ENCODE data around the gene MIDN.

GRCh38 chr19:1284979-1285736 is 36.8 kb downstream of the MIDN start:
- TF ChIP-seq CTCF (IDR thresholded peaks at IDR 0.05) (no peak), POLR2AphosphoS5 (IDR thresholded peaks at IDR 0.05; ENCODE audit: low read depth, low read length) (no peak), REST (IDR thresholded peaks at IDR 0.05; ENCODE audit: insufficient read depth in 1 of 2, low read depth in 2 of 2, low read length in 1 of 2) (no peak), TCF7L2 (IDR thresholded peaks at IDR 0.05; ENCODE audit: low read depth, low read length) (no peak), SIN3A (IDR thresholded peaks at IDR 0.05; ENCODE audit: borderline replicate concordance, insufficient read depth, low read depth, low read length) (no peak)

All from Panc1 (cell line).